ENCODE data around the gene FBXL14.

GRCh38 chr12:1587927-1588574 is 6.3 kb downstream of the FBXL14 start:
- TF ChIP-seq ZBTB44 (tag by site-specific recombination; IDR thresholded peaks at IDR 0.05) (no peak), ZFHX2 (tag by site-specific recombination; conservative IDR thresholded peaks at IDR 0.05) (no peak), CTCF (tag by site-specific recombination; IDR thresholded peaks at IDR 0.05) (no peak), ZBTB26 (tag by site-specific recombination; optimal IDR thresholded peaks at IDR 0.05) (no peak), ZFP3 (tag by site-specific recombination; IDR thresholded peaks at IDR 0.05; ENCODE audit: low read depth) (no peak), ZBTB6 (tag by site-specific recombination; IDR thresholded peaks at IDR 0.05) (no peak), GLIS1 (tag by site-specific recombination; IDR thresholded peaks at IDR 0.05) (no peak), REPIN1 (tag by site-specific recombination; IDR thresholded peaks at IDR 0.05; ENCODE audit: low read depth) (no peak), ZNF416 (tag by site-specific recombination; IDR thresholded peaks at IDR 0.05) (no peak), ZNF548 (tag by site-specific recombination; IDR thresholded peaks at IDR 0.05) (no peak), MYNN (tag by site-specific recombination; IDR thresholded peaks at IDR 0.05; ENCODE audit: borderline replicate concordance) (no peak), ZNF791 (tag by site-specific recombination; IDR thresholded peaks at IDR 0.05) (no peak), TSHZ1 (tag by site-specific recombination; IDR thresholded peaks at IDR 0.05; ENCODE audit: borderline replicate concordance) (no peak)
- TF ChIP-seq, protein P1, sequence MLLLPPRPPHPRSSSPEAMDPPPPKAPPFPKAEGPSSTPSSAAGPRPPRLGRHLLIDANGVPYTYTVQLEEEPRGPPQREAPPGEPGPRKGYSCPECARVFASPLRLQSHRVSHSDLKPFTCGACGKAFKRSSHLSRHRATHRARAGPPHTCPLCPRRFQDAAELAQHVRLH (tag by site-specific recombination; IDR thresholded peaks at IDR 0.05): no peak
